CD4-positive, alpha-beta memory T cell (primary cell): ENCODE measurements around the gene ALOX15. TPM values are rescaled to one million over a fixed set of nuclear protein-coding genes. Genes with fewer than 3 reads are reported as not detected.

Experiments
- CTCF ChIA-PET: fragments of 350-600 bp; sonication (Branson Sonifier 250); formaldehyde crosslinking; loops from one replicate; lab custom pipeline; 2021; ENCODE audit warnings: inconsistent platforms; ENCODE audit not compliant: partially characterized antibody; lab: Charles Lee
- POLR2A ChIA-PET: fragments of 350-600 bp; sonication (Branson Sonifier 250); formaldehyde crosslinking; loops from one replicate; lab custom pipeline; 2021; ENCODE audit not compliant: partially characterized antibody; lab: Charles Lee
- DNase-seq, 5 donors: peaks; one replicate each; pipeline versions ENCODE4 v3.0.0 to v3.0.0-alpha.2; 2020 to 2022; ENCODE audit warnings: mixed read lengths in 1 of 5
- H3K27ac ChIP-seq: one replicate; pipeline ENCODE4 v1.7.0; 2013; ENCODE audit warnings: low read depth, low read length
- H3K27me3 ChIP-seq: 2 replicates; pipeline ENCODE4 v1.7.0; 2013; ENCODE audit warnings: mild to moderate bottlenecking, low read length, moderate library complexity; ENCODE audit not compliant: insufficient read depth
- H3K36me3 ChIP-seq: 2 replicates; pipeline ENCODE4 v1.7.0; 2013; ENCODE audit warnings: mild to moderate bottlenecking, low read length, moderate library complexity; ENCODE audit not compliant: insufficient read depth
- H3K4me1 ChIP-seq: 2 replicates; pipeline ENCODE4 v1.7.0; 2013; ENCODE audit warnings: mild to moderate bottlenecking, low read length, moderate library complexity; ENCODE audit not compliant: insufficient read depth
- H3K4me3 ChIP-seq, 2 donors: one replicate each; pipeline ENCODE4 v1.7.0; 2013; ENCODE audit warnings: low read length in 2 of 2, mild to moderate bottlenecking in 1 of 2
- H3K9me3 ChIP-seq, 2 donors: one replicate each; pipeline ENCODE4 v1.7.0; 2013; ENCODE audit warnings: low read length in 2 of 2, control low read depth in 1 of 2; ENCODE audit not compliant: control insufficient read depth in 1 of 2
- H3K27ac Mint-ChIP-seq, 7 donors: one replicate each; pipeline ENCODE4 v1.8.0; 2020 to 2021; ENCODE audit warnings: mixed read lengths in 7 of 7, mild to moderate bottlenecking in 6 of 7, inconsistent platforms in 3 of 7, moderate library complexity in 3 of 7
- H3K27me3 Mint-ChIP-seq, 2 donors: one replicate each; pipeline ENCODE4 v1.8.0; 2020 to 2021; ENCODE audit warnings: mixed read lengths in 2 of 2
- H3K36me3 Mint-ChIP-seq, 2 donors: one replicate each; pipeline ENCODE4 v1.8.0; 2020 to 2021; ENCODE audit warnings: mixed read lengths in 2 of 2, inconsistent platforms in 1 of 2, mild to moderate bottlenecking in 1 of 2
- H3K4me1 Mint-ChIP-seq, 4 donors: one replicate each; pipeline ENCODE4 v1.8.0; 2020 to 2021; ENCODE audit warnings: mixed read lengths in 4 of 4, mild to moderate bottlenecking in 1 of 4
- H3K4me3 Mint-ChIP-seq, 8 donors: one replicate each; pipeline ENCODE4 v1.8.0; 2020 to 2021; ENCODE audit warnings: mixed read lengths in 8 of 8, mild to moderate bottlenecking in 7 of 8, moderate library complexity in 6 of 8, inconsistent platforms in 3 of 8
- H3K9me3 Mint-ChIP-seq, 8 donors: one replicate each; pipeline ENCODE4 v1.8.0; 2020 to 2021; ENCODE audit warnings: mixed read lengths in 8 of 8, mild to moderate bottlenecking in 5 of 8, inconsistent platforms in 3 of 8, moderate library complexity in 1 of 8
- intact Hi-C: fragments of 100-400 bp; cut with micrococcal nuclease; formaldehyde crosslinking; loops from one replicate; pipeline ENCODE4 v1.15.1; 2023
- polyA plus RNA-seq, 2 donors: library from polyadenylated mRNA; unstranded; fragments of 300-500 nt; fragmentation: Illumina TruSeq; gene quantifications; one replicate each; pipeline ENCODE4 v1.2.3, GENCODE V29; 2021
- total RNA-seq, 2 experiments: library from RNA; stranded (reverse); gene quantifications; one replicate each; pipeline ENCODE4 v1.2.3, GENCODE V29; 2021

Gene ALOX15
- total and polyA plus RNA-seq, 4 experiments from 2014 or later: 0.49 TPM; not detected in 3

GRCh38 chr17:4584101-4584916, 57.2 kb downstream of the ALOX15 start, which contains the start of gene SMTNL2:
SMTNL2 (plus strand) TSS chr17:4584529; CDS start chr17:4584606, 77 bp downstream.
- peaks cover 30 to 36% of the 10 kb centered on the region in 2 donors for H3K27me3 Mint-ChIP-seq

GRCh38 chr17:4583782-4584100, 57.7 kb downstream of the ALOX15 start:
- Histone ChIP-seq H3K9me3 (no peaks in the 10 kb centered on the region), H3K4me1 (peaks cover 3% of the 10 kb centered on the region), H3K27ac (no peak overlapping the region), H3K4me3 (no peak overlapping the region), H3K36me3 (no peaks in the 10 kb centered on the region), H3K27me3 (peaks cover 10% of the 10 kb centered on the region)
- POLR2A ChIA-PET: interaction anchor here (0.9 kb wide), 1 partner anchor 29 kb away, joined by 4 read pairs; the partner anchor contains the start of gene MYBBP1A
- Mint-ChIP-seq H3K9me3 (no peaks in the 10 kb centered on the region), H3K27me3 (peaks cover 30 to 34% of the 10 kb centered on the region in 2 donors), H3K27ac (no peak overlapping the region), H3K4me3 (peak overlapping the region; percentile 60 to 77 (median 74)), H3K4me1 (peaks cover 1 to 10% (median 4%) of the 10 kb centered on the region in 4 donors), H3K36me3 (no peaks in the 10 kb centered on the region)
- intact Hi-C loops: no loop called here
- CTCF ChIA-PET: no interaction called here
- DNase-seq: no peak

More at GRCh38 chr17:4584101-4584916, 57.2 kb downstream of the ALOX15 start, which contains the start of gene SMTNL2:
- intact Hi-C loops: no loop called here
- Histone ChIP-seq H3K27ac (no peak within 1 kb of the TSS), H3K4me3 (no peak within 1 kb of the TSS), H3K9me3 (no peaks in the 10 kb centered on the region), H3K36me3 (no peaks in the 10 kb centered on the region), H3K27me3 (peaks cover 10% of the 10 kb centered on the region), H3K4me1 (peaks cover 3% of the 10 kb centered on the region)
- H3K4me3 Mint-ChIP-seq: peak within 1 kb of the TSS; percentile 60 to 77 (median 74)
- H3K9me3 Mint-ChIP-seq: no peaks in the 10 kb centered on the region
- ChIA-PET CTCF (interaction anchor here (0.6 kb wide), 1 partner anchor 15 kb away, joined by 3 read pairs; no protein-coding TSS in a partner anchor), POLR2A (interaction anchor here (0.9 kb wide), 1 partner anchor 29 kb away, joined by 4 read pairs; the partner anchor contains the start of gene MYBBP1A)
- no peaks in the 10 kb centered on the region for H3K36me3 Mint-ChIP-seq
- H3K27ac Mint-ChIP-seq: no peak within 1 kb of the TSS
- DNase-seq: no peak
- H3K4me1 Mint-ChIP-seq: peaks cover 1 to 10% (median 4%) of the 10 kb centered on the region in 4 donors

DNA sequence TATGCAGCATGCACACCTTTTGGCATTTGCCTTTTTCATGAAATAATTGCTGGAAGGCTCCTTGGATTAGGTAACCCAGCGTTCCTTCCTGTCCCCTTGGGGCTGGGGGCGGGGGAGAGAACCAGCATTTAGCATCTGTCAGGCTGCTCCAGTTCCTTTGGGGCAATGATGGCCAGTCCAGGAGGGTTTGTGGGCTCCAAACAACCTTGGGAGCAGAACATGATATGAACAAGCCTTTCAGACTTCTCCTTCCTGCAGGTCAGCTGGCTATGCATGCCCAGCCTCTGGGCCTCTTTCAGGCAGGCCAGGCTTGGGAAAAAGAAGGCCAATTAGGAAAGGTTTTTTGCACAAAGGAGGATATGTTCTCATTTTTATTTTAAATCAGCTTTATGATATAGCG, 58.3 kb downstream of the ALOX15 start:
- intact Hi-C loops: no loop called here
- Histone ChIP-seq H3K27ac (no peak overlapping the region), H3K36me3 (no peaks in the 10 kb centered on the region), H3K9me3 (no peaks in the 10 kb centered on the region), H3K4me1 (peaks cover 3% of the 10 kb centered on the region), H3K27me3 (peaks cover 10% of the 10 kb centered on the region), H3K4me3 (no peak overlapping the region)
- H3K9me3 Mint-ChIP-seq: no peaks in the 10 kb centered on the region
- peaks cover 1 to 10% (median 4%) of the 10 kb centered on the region in 4 donors for H3K4me1 Mint-ChIP-seq
- H3K27me3 Mint-ChIP-seq: peaks cover 27 to 34% of the 10 kb centered on the region in 2 donors
- POLR2A ChIA-PET: interaction anchor here (0.9 kb wide), 1 partner anchor 28 kb away, joined by 4 read pairs; the partner anchor contains the start of gene MYBBP1A
- no peak overlapping the region for H3K27ac Mint-ChIP-seq
- CTCF ChIA-PET: no interaction called here
- H3K36me3 Mint-ChIP-seq: no peaks in the 10 kb centered on the region
- no peak for DNase-seq
- H3K4me3 Mint-ChIP-seq: peak overlapping the region in 2 of 8 donors; percentile 43 to 77

GRCh38 chr17:4582691-4583090, 58.8 kb downstream of the ALOX15 start:
- CTCF ChIA-PET: no interaction called here
- no peak overlapping the region for H3K4me3 ChIP-seq
- intact Hi-C loops: no loop called here
- Mint-ChIP-seq H3K4me1 (peaks cover 1 to 10% (median 4%) of the 10 kb centered on the region in 4 donors), H3K4me3 (no peak overlapping the region), H3K9me3 (no peaks in the 10 kb centered on the region), H3K36me3 (no peaks in the 10 kb centered on the region), H3K27me3 (peaks cover 27 to 34% of the 10 kb centered on the region in 2 donors), H3K27ac (no peak overlapping the region)
- no peak for DNase-seq
- no peaks in the 10 kb centered on the region for H3K36me3 ChIP-seq
- H3K27ac ChIP-seq: no peak overlapping the region
- POLR2A ChIA-PET: no interaction called here
- peaks cover 10% of the 10 kb centered on the region for H3K27me3 ChIP-seq
- H3K4me1 ChIP-seq: peaks cover 3% of the 10 kb centered on the region
- no peaks in the 10 kb centered on the region for H3K9me3 ChIP-seq

GRCh38 chr17:4582101-4582501, 59.4 kb downstream of the ALOX15 start:
- H3K27me3 ChIP-seq: peaks cover 10% of the 10 kb centered on the region
- H3K4me3 ChIP-seq: no peak overlapping the region
- DNase-seq: no peak
- Mint-ChIP-seq H3K27me3 (peaks cover 27 to 34% of the 10 kb centered on the region in 2 donors), H3K4me1 (peaks cover 1 to 10% (median 4%) of the 10 kb centered on the region in 4 donors), H3K27ac (no peak overlapping the region), H3K36me3 (no peaks in the 10 kb centered on the region), H3K9me3 (no peaks in the 10 kb centered on the region), H3K4me3 (no peak overlapping the region)
- POLR2A ChIA-PET: no interaction called here
- H3K9me3 ChIP-seq: no peaks in the 10 kb centered on the region
- H3K36me3 ChIP-seq: no peaks in the 10 kb centered on the region
- H3K27ac ChIP-seq: no peak overlapping the region
- H3K4me1 ChIP-seq: peaks cover 3% of the 10 kb centered on the region
- CTCF ChIA-PET: no interaction called here
- intact Hi-C loops: no loop called here

Other genes with a start within 250 kb of the ALOX15 start
- 1 to 10 TPM; 1.6 to 2.0 TPM for gene SPNS3, start 207.7 kb downstream of the ALOX15 start, total RNA-seq
- gene SPNS3, start 207.7 kb downstream of the ALOX15 start, polyA plus RNA-seq: 1 to 10 TPM; 4.8 to 5.9 TPM
- under 1 TPM; 0.11 to 0.12 TPM for gene SPNS2, start 142.8 kb downstream of the ALOX15 start, total RNA-seq
- under 1 TPM; 0.24 to 0.29 TPM for gene SPNS2, start 142.8 kb downstream of the ALOX15 start, polyA plus RNA-seq
- 10 to 100 TPM; 73.4 to 74.7 TPM for gene MYBBP1A, start 86.3 kb downstream of the ALOX15 start, total RNA-seq
- 10 to 100 TPM; 12.5 to 35.2 TPM for gene MYBBP1A, start 86.3 kb downstream of the ALOX15 start, polyA plus RNA-seq
- gene GGT6, start 81.1 kb downstream of the ALOX15 start, total RNA-seq: not detected
- gene GGT6, start 81.1 kb downstream of the ALOX15 start, polyA plus RNA-seq: not detected
- not detected for gene SMTNL2, start 57.1 kb downstream of the ALOX15 start, total RNA-seq
- not detected for gene SMTNL2, start 57.1 kb downstream of the ALOX15 start, polyA plus RNA-seq
- gene PELP1, start 62.5 kb upstream of the ALOX15 start, total RNA-seq: 10 to 100 TPM; 78.0 to 81.8 TPM
- gene PELP1, start 62.5 kb upstream of the ALOX15 start, polyA plus RNA-seq: 10 to 100 TPM in 1 of 2 donors, 1 to 10 TPM in 1; 6.0 to 11.1 TPM
- gene ARRB2, start 69.0 kb upstream of the ALOX15 start, total RNA-seq: 100 to 1,000 TPM; 340 to 341 TPM
- 10 to 100 TPM; 54.5 to 56.7 TPM for gene ARRB2, start 69.0 kb upstream of the ALOX15 start, polyA plus RNA-seq
- gene MED11, start 89.8 kb upstream of the ALOX15 start, total RNA-seq: 10 to 100 TPM; 31.7 to 35.4 TPM
- gene MED11, start 89.8 kb upstream of the ALOX15 start, polyA plus RNA-seq: 10 to 100 TPM; 37.5 to 54.0 TPM
- gene ZMYND15, start 98.2 kb upstream of the ALOX15 start, total RNA-seq: under 1 TPM; 0.41 to 0.44 TPM
- gene ZMYND15, start 98.2 kb upstream of the ALOX15 start, polyA plus RNA-seq: under 1 TPM in 1 of 2 donors, not detected in 1; 0.15 TPM
- gene CXCL16, start 98.2 kb upstream of the ALOX15 start, total RNA-seq: 1 to 10 TPM; 3.2 to 3.4 TPM
- gene CXCL16, start 98.2 kb upstream of the ALOX15 start, polyA plus RNA-seq: 1 to 10 TPM; 1.8 to 3.8 TPM
- not detected for gene TM4SF5, start 130.2 kb upstream of the ALOX15 start, total RNA-seq
- gene TM4SF5, start 130.2 kb upstream of the ALOX15 start, polyA plus RNA-seq: not detected
- gene VMO1, start 144.7 kb upstream of the ALOX15 start, total RNA-seq: under 1 TPM in 1 of 2 experiments, not detected in 1; 0.50 TPM
- not detected for gene VMO1, start 144.7 kb upstream of the ALOX15 start, polyA plus RNA-seq
- gene GLTPD2, start 147.3 kb upstream of the ALOX15 start, total RNA-seq: not detected
- not detected for gene GLTPD2, start 147.3 kb upstream of the ALOX15 start, polyA plus RNA-seq
- 10 to 100 TPM; 44.4 to 46.4 TPM for gene PSMB6, start 154.5 kb upstream of the ALOX15 start, total RNA-seq
- gene PSMB6, start 154.5 kb upstream of the ALOX15 start, polyA plus RNA-seq: 100 to 1,000 TPM; 235 to 462 TPM
- 10 to 100 TPM; 30.8 to 37.5 TPM for gene PLD2, start 165.5 kb upstream of the ALOX15 start, total RNA-seq
- gene PLD2, start 165.5 kb upstream of the ALOX15 start, polyA plus RNA-seq: 1 to 10 TPM; 1.9 to 5.0 TPM
- 100 to 1,000 TPM; 134 to 139 TPM for gene MINK1, start 191.7 kb upstream of the ALOX15 start, total RNA-seq
- 10 to 100 TPM in 1 of 2 donors, 1 to 10 TPM in 1; 4.3 to 43.6 TPM for gene MINK1, start 191.7 kb upstream of the ALOX15 start, polyA plus RNA-seq